Activated naive CD8-positive, alpha-beta T cell treated with anti-CD3 and anti-CD28 coated beads, Interleukin-2, amount 50 U/mL, for 24 hours (primary cell): ENCODE measurements around the gene SMIM31.

Experiments used
- ATAC-seq: fragments of 150-1000 bp; cut with Tn5 transposase; one replicate; pipeline ENCODE4 v1.10.0; 2021
- DNase-seq: peaks from one replicate; pipeline ENCODE4 v3.0.0; 2021
- H3K27ac Mint-ChIP-seq: one replicate; pipeline ENCODE4 v1.8.0; 2021; ENCODE audit warnings: mild to moderate bottlenecking, mixed read lengths
- H3K27me3 Mint-ChIP-seq: one replicate; pipeline ENCODE4 v1.8.0; 2021; ENCODE audit warnings: mixed read lengths
- H3K36me3 Mint-ChIP-seq: one replicate; pipeline ENCODE4 v1.8.0; 2021; ENCODE audit warnings: low read depth, mixed read lengths
- H3K4me1 Mint-ChIP-seq: one replicate; pipeline ENCODE4 v1.8.0; 2021; ENCODE audit warnings: mixed read lengths
- H3K4me3 Mint-ChIP-seq: one replicate; pipeline ENCODE4 v1.8.0; 2021; ENCODE audit warnings: mild to moderate bottlenecking, moderate library complexity, mixed read lengths
- H3K9me3 Mint-ChIP-seq: one replicate; pipeline ENCODE4 v1.8.0; 2021; ENCODE audit warnings: mixed read lengths

SMIM31 gene

DNA sequence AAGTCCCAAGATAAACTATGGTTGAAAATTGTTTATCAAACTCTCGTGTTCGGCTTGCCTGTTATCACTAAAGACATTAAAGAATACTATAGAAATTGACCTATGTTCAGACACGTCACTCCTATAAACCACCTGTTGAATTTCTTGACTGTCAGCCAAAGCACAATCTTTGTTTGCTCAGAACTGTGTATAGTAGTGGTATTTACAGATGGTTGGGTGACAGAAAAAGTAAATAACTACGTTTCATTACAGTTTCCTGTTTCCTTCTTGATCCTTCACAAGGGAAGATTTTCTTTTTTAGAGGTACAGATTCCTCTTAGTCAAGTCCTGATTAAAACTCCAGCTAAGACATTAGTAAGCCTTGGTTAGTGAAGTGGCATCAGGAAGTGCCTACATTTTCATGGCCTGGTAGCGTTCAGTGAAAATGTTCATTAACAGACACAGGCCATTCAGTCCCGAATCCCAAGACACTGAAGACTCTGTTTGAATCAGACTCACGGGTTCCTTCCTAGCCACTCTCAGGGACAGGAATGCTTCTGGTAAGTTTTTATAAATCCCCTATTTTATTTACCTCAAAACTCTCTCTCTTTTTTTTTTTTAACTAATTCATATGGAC is at the start of gene SMIM31:
SMIM31 (plus strand) TSS at position 259 of the 616 bp plus-strand sequence. CDS start 16,313 bp downstream, outside the sequence.
- Mint-ChIP-seq H3K36me3 (no peaks in the 10 kb centered on the region), H3K9me3 (peaks cover 6% of the 10 kb centered on the region), H3K27me3 (peaks cover 2% of the 10 kb centered on the region), H3K4me1 (no peaks in the 10 kb centered on the region), H3K27ac (no peak within 1 kb of the TSS), H3K4me3 (no peak within 1 kb of the TSS)
- DNase-seq (no peak), ATAC-seq (no peak)

DNA sequence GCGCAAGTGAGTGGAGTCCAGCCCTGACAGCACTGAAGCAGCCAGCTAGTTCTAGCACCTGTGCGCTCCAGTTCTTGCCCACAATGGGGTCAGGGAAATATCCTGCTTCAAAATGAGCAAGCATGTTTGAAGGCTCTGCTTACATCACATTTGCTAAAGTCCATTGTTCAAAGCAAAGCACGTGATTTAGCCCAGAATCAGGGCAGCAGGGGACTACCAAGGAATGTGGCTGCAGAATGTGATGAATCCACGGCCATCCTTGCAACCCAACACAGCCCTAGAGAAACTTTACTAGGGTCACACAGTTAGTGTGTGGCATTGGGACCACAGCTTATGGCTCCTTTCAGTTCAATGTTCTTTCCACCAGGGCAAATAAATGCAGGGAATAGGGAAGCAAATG is 47.3 kb upstream of the SMIM31 start:
- DNase-seq (no peak), ATAC-seq (no peak)
- H3K4me1 Mint-ChIP-seq, result no peaks in the 10 kb centered on the region
- H3K27me3 Mint-ChIP-seq, result no peaks in the 10 kb centered on the region
- no peak overlapping the region for H3K27ac Mint-ChIP-seq
- H3K36me3 Mint-ChIP-seq, result no peaks in the 10 kb centered on the region
- H3K9me3 Mint-ChIP-seq, result no peaks in the 10 kb centered on the region
- H3K4me3 Mint-ChIP-seq, result no peak overlapping the region

DNA sequence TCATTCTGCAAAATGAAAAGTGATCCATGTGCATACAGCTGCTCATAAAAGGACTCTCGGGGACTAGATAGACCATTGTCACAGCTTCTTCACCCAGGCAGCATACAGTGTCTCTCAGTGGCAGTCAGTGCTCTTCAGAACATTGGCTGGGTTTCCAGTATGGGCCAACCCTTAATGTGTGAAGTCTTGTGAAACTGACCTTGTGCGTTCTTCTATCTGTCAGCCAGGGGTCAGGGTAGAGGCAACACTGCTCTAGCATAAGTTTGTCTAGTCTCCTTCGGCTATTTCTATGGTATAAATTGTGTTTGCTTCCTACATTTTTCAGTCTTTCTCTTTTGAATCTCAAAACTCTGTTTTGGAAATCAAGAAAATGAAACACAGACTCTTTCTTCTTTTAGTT is 37.0 kb upstream of the SMIM31 start:
- Mint-ChIP-seq H3K27me3 (peaks cover 4% of the 10 kb centered on the region), H3K9me3 (no peaks in the 10 kb centered on the region), H3K27ac (no peak overlapping the region), H3K4me1 (no peaks in the 10 kb centered on the region), H3K4me3 (no peak overlapping the region), H3K36me3 (no peaks in the 10 kb centered on the region)
- no peak for DNase-seq
- no peak for ATAC-seq

DNA sequence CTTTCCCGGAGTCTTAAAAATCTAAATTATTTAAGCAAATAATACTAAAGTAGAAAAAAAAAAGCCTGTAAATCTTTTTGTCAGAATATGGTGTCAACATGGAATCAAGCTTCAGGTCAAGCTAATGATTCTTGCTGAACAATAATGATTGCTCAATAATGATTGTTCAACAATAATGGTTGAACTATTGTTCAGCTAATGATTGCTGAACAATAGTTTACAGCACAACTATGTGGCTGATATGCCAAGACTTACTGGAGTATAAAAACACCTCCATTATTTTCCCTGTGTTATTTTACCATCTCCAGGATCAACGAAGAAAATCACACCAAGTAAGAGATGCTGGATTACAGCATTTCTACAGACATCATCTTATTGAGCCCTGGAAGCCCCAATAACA is 35.1 kb upstream of the SMIM31 start:
- no peaks in the 10 kb centered on the region for H3K9me3 Mint-ChIP-seq
- peaks cover 4% of the 10 kb centered on the region for H3K27me3 Mint-ChIP-seq
- ATAC-seq (no peak), DNase-seq (no peak)
- no peak overlapping the region for H3K27ac Mint-ChIP-seq
- no peaks in the 10 kb centered on the region for H3K36me3 Mint-ChIP-seq
- no peak overlapping the region for H3K4me3 Mint-ChIP-seq
- no peaks in the 10 kb centered on the region for H3K4me1 Mint-ChIP-seq

DNA sequence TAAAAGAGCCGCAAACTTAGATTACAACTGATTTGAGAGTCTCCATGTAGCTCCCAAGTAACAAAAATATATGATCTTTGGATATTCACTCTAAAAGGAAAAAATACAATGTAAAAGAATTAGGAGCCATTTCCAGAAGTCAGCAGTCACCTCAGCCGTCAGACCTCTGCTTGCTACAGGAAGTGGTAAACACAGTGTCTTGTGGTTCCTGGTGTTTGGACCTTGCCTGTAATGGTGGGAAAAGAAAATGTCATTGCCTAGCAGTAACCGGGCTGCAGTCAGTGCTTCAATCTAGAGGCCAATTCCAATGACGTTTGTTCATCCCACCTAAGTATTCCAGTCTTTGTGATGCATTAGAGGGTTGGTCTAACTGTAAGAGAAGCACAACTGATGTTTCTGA is 28.9 kb upstream of the SMIM31 start:
- Mint-ChIP-seq H3K4me3 (no peak overlapping the region), H3K27ac (no peak overlapping the region), H3K4me1 (peaks cover 2% of the 10 kb centered on the region), H3K36me3 (no peaks in the 10 kb centered on the region), H3K27me3 (no peaks in the 10 kb centered on the region), H3K9me3 (no peaks in the 10 kb centered on the region)
- DNase-seq, result no peak
- ATAC-seq, result peak; percentile 52

DNA sequence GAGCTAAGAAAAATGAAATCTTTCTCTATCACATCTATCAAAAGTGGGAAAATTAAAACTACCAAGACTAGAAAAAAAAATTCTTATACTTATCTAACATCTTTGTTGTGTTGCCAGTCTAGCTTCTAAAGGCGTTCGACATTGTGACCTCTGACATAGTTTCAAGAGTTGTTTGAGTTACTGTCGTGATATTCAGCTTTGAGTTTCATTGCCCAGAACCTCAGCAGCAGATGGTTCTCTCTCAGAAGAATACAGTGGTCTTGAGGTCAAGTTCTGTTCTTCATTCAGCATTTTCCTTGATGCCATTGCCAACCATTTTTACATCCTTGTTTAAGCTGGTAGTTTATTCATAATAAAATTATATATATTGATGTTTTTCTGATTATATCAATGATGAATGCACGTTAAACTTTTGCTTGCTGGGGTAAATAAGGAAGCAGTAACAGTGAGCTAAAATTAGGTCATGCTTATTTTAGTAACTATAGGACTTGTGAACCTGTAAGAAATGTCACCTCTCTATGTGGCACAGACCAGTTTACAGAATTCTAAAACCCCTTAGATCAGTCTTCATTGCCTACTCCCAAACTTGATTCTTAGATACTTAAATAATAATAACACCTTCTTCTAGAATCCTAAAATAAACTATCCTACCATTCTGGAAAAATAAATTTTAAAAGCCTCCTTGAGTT is 23.1 kb upstream of the SMIM31 start:
- Mint-ChIP-seq H3K4me1 (peaks cover 2% of the 10 kb centered on the region), H3K27me3 (peaks cover 4% of the 10 kb centered on the region), H3K27ac (no peak overlapping the region), H3K9me3 (no peaks in the 10 kb centered on the region), H3K4me3 (no peak overlapping the region), H3K36me3 (no peaks in the 10 kb centered on the region)
- ATAC-seq (no peak), DNase-seq (no peak)

DNA sequence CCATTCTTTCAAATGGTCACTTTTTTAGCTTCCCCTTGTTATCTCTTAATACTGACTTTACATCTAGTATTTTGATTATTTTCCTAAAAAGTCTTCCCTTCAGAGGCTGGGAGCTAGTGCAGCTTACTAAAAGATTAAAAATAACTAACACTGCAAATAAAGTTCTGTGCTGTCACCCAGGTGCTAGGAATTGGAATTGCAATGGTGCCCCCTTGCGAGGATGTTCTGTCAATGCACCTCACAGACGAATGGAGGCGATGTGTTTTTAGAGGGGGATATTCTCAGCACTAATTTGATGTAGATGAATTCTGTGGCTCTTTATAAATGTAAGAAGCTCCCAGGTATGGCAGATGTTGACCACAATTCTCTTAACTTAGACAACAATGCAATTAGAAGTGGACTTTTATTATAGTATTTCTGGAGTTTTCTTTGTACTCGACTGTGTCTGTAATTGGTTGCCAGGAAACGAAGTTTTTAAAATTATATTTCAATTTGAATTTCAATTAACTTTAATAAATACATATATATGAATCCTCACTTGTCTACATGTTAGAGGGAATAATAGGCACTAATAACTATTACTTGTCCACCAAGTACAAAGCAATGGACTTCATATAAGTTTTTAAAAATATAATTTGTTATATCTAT is 22.0 kb upstream of the SMIM31 start:
- Mint-ChIP-seq H3K4me1 (peaks cover 2% of the 10 kb centered on the region), H3K9me3 (no peaks in the 10 kb centered on the region), H3K27ac (no peak overlapping the region), H3K27me3 (peaks cover 4% of the 10 kb centered on the region), H3K4me3 (no peak overlapping the region), H3K36me3 (no peaks in the 10 kb centered on the region)
- no peak for ATAC-seq
- DNase-seq, result peak; percentile 49

DNA sequence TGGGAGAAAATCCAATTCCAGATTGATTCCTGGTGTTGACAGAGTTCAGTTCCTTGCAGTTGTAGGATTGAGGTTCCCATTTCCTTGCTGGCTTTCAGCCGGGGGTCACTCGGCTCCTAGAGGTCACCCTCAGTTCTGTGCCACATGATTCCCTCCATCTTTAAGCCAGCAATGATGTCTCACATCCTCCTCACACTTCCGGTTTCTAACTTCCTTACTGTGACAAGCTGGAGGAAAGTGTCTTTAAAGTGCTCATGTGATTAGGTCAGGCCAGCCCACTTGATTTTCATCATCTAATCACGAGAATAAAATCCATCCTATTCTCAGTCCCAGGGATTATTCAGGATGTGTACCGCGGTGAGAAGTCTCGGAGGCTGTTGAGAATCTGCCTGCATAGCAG is 19.4 kb upstream of the SMIM31 start:
- no peak for DNase-seq
- Mint-ChIP-seq H3K9me3 (no peaks in the 10 kb centered on the region), H3K4me3 (no peak overlapping the region), H3K4me1 (peaks cover 2% of the 10 kb centered on the region), H3K27me3 (peaks cover 4% of the 10 kb centered on the region), H3K36me3 (no peaks in the 10 kb centered on the region), H3K27ac (no peak overlapping the region)
- no peak for ATAC-seq

DNA sequence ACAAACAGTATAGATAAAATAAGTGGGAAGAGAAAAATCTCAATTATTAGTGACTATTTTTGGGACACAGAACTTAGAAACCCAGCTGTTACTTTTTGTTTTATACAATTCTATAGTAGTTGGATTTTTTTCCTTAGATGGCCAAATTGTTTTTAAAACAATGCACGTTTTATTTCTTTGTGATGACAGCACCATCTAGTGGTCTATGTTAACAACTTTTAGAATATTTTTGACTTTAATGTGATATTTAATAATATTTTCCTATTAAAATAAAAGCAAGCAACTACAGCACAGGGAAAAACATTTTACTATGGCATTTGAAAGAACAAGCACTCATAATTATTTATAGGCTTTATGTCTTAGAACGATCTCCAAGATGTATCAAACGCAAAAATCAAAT is 5.6 kb upstream of the SMIM31 start:
- Mint-ChIP-seq H3K9me3 (peaks cover 6% of the 10 kb centered on the region), H3K27ac (no peak overlapping the region), H3K27me3 (peaks cover 2% of the 10 kb centered on the region), H3K36me3 (no peaks in the 10 kb centered on the region), H3K4me3 (no peak overlapping the region), H3K4me1 (no peaks in the 10 kb centered on the region)
- DNase-seq (no peak), ATAC-seq (no peak)

DNA sequence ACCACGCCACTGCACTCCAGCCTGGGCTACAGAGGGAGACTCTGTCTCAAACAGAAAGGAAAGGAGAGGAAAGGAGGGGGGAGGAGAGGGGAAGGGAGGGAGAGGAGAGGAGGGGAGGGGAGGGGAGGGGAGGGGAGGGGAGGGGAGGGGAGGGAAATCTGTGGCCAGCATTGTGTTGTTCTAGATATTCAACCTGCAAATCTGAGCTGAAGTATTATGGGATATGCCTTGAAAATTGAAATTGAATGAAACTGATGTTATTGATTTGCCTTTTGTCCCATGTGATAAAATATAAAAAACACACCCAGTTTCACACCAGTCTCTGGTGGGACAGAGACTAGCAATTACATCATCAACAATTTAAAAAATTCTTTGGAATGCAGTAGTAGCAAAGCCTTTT is 1.5 kb downstream of the SMIM31 start:
- Mint-ChIP-seq H3K4me3 (no peak overlapping the region), H3K4me1 (no peaks in the 10 kb centered on the region), H3K27me3 (peaks cover 7% of the 10 kb centered on the region), H3K9me3 (peaks cover 6% of the 10 kb centered on the region), H3K36me3 (no peaks in the 10 kb centered on the region), H3K27ac (no peak overlapping the region)
- ATAC-seq, result no peak
- no peak for DNase-seq

DNA sequence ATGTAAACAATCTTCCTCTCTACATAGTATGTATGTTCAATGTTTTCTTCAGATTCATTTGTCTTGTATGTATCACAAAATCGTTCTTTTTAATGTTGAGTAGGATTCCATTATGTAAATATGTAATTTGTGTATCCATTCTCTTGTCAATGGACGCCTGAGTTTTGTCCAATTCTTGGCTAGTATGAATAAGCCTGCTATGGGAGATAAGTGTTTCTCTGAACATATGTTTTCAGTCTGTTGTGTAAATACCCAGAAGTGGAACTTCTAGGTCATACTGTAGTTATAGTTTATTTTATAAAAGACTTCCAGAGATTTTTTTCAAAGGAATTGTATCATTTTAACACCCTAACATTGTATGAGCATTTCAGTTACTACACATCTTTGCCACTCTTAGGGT is 2.8 kb downstream of the SMIM31 start:
- DNase-seq (no peak), ATAC-seq (no peak)
- Mint-ChIP-seq H3K36me3 (no peaks in the 10 kb centered on the region), H3K27ac (no peak overlapping the region), H3K27me3 (peaks cover 10% of the 10 kb centered on the region), H3K4me3 (no peak overlapping the region), H3K9me3 (peaks cover 6% of the 10 kb centered on the region), H3K4me1 (no peaks in the 10 kb centered on the region)

DNA sequence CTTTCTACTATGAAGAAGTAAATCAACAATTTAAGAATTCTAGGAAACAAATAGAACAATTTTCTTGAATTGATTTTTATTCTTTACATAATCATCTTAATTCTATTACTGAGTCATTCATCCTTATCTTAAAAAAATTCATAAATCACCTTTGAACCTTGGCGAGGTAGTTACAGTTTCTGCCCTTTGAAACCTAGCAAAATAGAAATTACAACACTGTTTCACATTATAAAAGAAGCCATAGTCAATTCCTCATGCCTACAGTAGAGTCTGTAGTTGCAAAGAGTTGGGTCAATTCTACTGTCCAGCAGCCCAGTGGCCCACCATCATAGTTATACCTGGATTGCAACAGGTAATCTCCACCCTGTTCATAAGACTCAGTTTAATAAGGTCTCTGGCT is 7.3 kb downstream of the SMIM31 start:
- peaks cover 20% of the 10 kb centered on the region for H3K27me3 Mint-ChIP-seq
- DNase-seq (no peak), ATAC-seq (no peak)
- H3K4me3 Mint-ChIP-seq, result no peak overlapping the region
- no peaks in the 10 kb centered on the region for H3K36me3 Mint-ChIP-seq
- H3K4me1 Mint-ChIP-seq, result no peaks in the 10 kb centered on the region
- no peaks in the 10 kb centered on the region for H3K9me3 Mint-ChIP-seq
- H3K27ac Mint-ChIP-seq, result no peak overlapping the region

DNA sequence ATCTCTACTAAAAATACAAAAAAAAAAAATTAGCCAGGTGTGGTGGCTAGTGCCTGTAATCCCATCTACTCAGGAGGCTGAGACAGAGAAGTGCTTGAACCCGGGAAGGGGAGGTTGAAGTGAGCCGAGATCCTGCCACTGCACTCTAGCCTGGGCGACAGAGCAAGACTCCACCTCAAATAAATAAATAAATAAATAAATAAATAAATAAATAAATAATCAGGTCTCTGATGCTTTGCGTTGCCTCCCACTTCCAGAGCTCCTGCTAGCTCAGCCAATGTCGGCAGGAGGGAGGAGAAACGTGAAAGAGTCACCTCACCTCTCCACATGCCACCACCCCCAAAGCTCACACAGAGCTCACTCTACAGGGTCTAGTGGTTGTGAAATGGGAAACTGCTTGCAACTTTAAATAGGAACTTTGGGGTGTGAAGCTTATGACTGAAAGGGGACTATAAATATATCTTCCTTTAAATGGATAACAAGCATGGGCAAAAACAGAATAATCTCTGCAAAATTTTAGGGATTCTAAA is 7.9 kb downstream of the SMIM31 start:
- ATAC-seq, result no peak
- Mint-ChIP-seq H3K4me3 (no peak overlapping the region), H3K9me3 (no peaks in the 10 kb centered on the region), H3K36me3 (no peaks in the 10 kb centered on the region), H3K27ac (no peak overlapping the region), H3K27me3 (peaks cover 18% of the 10 kb centered on the region), H3K4me1 (no peaks in the 10 kb centered on the region)
- DNase-seq, result no peak

DNA sequence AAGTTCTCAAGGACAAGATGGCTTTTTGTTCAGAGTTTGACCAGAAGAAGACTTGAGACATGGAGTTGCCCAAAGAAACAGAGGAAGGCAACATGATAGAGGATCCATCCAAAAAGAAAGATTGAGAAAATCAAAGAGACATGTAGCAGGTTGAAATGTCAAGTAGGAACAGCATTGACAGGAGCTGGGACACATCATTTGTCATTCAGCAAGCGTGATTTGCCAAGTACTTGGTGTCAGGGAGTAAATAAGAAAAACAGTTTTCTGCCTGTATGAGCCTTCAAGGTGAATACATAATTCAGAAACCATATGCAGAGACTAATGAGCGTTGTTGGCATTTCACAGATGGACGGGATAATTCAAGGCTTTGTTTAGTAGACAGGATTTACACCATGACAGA is 11.2 kb downstream of the SMIM31 start:
- ATAC-seq (no peak), DNase-seq (no peak)
- H3K9me3 Mint-ChIP-seq, result no peaks in the 10 kb centered on the region
- H3K27me3 Mint-ChIP-seq, result peaks cover 20% of the 10 kb centered on the region
- no peak overlapping the region for H3K27ac Mint-ChIP-seq
- no peaks in the 10 kb centered on the region for H3K4me1 Mint-ChIP-seq
- no peak overlapping the region for H3K4me3 Mint-ChIP-seq
- no peaks in the 10 kb centered on the region for H3K36me3 Mint-ChIP-seq

DNA sequence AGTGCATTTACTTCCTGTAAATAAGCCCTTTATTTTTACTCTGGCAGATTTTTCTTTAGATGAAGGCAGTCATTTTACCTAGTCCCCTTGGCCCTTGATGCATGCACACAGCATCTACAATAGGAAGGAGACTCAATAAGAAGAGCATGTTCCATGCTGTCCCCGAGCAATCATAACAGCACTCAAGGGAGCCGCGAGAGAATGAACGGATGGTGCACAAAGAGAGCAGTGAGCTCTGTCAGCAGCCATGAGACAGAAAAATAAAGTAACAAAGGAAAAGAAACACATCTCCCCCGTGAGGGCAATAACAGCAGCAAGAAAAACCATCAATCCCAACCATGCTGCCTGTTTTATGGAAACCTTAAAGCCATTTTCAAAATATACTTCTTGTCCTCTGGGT is 11.9 kb downstream of the SMIM31 start:
- no peak overlapping the region for H3K27ac Mint-ChIP-seq
- H3K9me3 Mint-ChIP-seq, result no peaks in the 10 kb centered on the region

More for the DNA sequence above, 11.9 kb downstream of the SMIM31 start:
- no peaks in the 10 kb centered on the region for H3K4me1 Mint-ChIP-seq
- DNase-seq (no peak), ATAC-seq (no peak)
- H3K27me3 Mint-ChIP-seq, result peaks cover 17% of the 10 kb centered on the region
- H3K4me3 Mint-ChIP-seq, result no peak overlapping the region
- no peaks in the 10 kb centered on the region for H3K36me3 Mint-ChIP-seq
